Measurements from ENCODE around the gene GRK7. TPM values are rescaled to one million over a fixed set of nuclear protein-coding genes. Genes with fewer than 3 reads are reported as not detected.

GRK7 gene
- total RNA-seq, 2 donors from 2014 or later = 0.12 TPM; not detected in 1

DNA sequence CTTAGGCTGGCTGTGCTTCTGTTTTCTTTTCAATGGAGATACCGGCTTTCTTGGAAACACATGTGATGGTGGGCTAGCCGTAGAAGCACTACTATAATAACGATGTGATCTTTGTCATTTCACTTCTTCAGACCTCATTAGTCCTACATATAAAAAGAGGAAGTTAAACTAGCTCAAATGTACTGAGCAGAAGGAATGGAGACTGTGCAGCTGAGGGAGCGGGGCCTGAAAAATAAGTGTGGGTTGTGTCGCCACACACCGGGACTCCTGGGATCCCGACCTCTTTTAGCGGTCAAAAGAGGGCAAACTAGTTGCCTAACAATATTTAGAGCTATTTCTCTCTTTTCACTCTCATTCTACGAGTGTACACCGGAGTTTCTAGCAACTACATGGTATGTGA is 26.1 kb upstream of the GRK7 start:
- H3K27me3 ChIP-seq = no peaks in the 10 kb centered on the region
- H3K9me3 ChIP-seq = no peaks in the 10 kb centered on the region
- H3K36me3 ChIP-seq = no peaks in the 10 kb centered on the region
- H3K4me1 ChIP-seq = peaks cover 0 to 24% of the 10 kb centered on the region in 2 donors
- TF ChIP-seq, protein P1, sequence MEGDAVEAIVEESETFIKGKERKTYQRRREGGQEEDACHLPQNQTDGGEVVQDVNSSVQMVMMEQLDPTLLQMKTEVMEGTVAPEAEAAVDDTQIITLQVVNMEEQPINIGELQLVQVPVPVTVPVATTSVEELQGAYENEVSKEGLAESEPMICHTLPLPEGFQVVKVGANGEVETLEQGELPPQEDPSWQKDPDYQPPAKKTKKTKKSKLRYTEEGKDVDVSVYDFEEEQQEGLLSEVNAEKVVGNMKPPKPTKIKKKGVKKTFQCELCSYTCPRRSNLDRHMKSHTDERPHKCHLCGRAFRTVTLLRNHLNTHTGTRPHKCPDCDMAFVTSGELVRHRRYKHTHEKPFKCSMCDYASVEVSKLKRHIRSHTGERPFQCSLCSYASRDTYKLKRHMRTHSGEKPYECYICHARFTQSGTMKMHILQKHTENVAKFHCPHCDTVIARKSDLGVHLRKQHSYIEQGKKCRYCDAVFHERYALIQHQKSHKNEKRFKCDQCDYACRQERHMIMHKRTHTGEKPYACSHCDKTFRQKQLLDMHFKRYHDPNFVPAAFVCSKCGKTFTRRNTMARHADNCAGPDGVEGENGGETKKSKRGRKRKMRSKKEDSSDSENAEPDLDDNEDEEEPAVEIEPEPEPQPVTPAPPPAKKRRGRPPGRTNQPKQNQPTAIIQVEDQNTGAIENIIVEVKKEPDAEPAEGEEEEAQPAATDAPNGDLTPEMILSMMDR (IDR thresholded peaks at IDR 0.05) = no peak
- H3K4me3 ChIP-seq = no peak overlapping the region
- no peak overlapping the region for H3K27ac ChIP-seq
- DNase-seq (ENCODE audit: low spot score) = no peak

DNA sequence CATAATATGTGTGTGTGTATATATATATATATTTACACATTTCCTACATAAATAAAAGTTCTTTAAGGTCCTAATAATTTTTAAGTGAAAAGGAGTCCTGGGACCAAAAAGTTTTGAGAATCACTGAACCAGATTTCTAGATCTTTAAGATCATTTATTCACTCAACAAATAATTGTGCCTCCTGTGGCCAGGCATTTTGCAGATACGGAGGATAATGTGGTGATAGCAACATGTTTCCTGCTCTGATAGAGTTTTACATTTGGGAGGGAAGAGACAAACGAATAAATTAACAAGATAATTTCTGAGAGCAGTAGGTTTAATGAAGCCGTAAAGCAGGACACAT is 25.6 kb upstream of the GRK7 start:
- DNase-seq (ENCODE audit: low spot score) = no peak
- TF ChIP-seq, protein P1 (IDR thresholded peaks at IDR 0.05) = no peak
- no peaks in the 10 kb centered on the region for H3K9me3 ChIP-seq
- peak overlapping the region; percentile 93 to 94 for H3K4me3 ChIP-seq
- H3K27me3 ChIP-seq = no peaks in the 10 kb centered on the region
- H3K36me3 ChIP-seq = no peaks in the 10 kb centered on the region
- H3K4me1 ChIP-seq = peaks cover 0 to 26% of the 10 kb centered on the region in 2 donors
- H3K27ac ChIP-seq = peak overlapping the region; percentile 94 to 99

DNA sequence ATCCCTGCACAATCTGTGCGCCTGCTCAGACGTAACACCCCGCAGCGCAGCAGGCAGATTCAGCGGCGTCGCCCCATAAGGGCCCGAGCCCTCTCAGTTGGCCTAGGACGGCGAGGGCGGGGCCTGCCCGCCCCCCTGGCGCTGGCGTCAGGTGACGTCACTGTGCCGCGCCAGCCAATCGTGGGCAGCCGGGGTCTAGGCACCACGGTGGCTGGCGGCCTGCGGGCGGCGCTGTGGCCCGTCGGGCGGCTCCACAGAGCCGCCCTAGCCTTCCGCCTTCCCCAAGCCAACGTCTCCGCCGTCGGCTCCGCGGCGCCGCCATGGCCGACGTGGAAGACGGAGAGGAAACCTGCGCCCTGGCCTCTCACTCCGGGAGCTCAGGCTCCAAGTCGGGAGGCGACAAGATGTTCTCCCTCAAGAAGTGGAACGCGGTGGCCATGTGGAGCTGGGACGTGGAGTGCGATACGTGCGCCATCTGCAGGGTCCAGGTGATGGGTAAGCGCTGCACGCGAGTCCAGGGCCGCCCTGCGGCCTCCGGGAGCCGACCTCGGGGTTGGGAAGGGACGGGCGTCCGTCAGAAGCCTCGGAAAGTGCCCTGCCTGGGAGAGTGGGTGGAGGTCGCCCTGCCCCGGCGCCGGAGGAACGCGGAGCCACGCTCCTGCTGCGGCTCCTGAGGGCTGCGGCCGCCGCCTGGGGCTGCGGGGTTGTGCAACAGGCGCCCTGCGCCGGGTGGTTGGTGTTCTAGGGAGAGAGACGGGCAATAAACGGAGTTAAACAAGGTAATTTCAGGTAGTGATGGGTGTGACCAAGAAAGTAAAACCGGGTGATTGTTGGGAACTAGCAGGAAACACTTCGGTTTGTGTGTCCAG is 25.0 kb upstream of the GRK7 start, which contains the start of gene RNF7:
RNF7 (plus strand) TSS at position 277 of the 869 bp plus-strand sequence; CDS start at position 321, 44 bp downstream.
- Histone ChIP-seq H3K9me3 (no peaks in the 10 kb centered on the region), H3K4me3 (peak within 1 kb of the TSS; percentile 93 to 94), H3K27ac (peak within 1 kb of the TSS; percentile 94 to 99), H3K36me3 (peaks cover 4% of the 10 kb centered on the region), H3K4me1 (peaks cover 0 to 32% of the 10 kb centered on the region in 2 donors), H3K27me3 (no peaks in the 10 kb centered on the region)
- TF ChIP-seq, protein P1 (IDR thresholded peaks at IDR 0.05) = peak; percentile 78 to 96
- DNase-seq (ENCODE audit: low spot score) = peak; percentile 95

DNA sequence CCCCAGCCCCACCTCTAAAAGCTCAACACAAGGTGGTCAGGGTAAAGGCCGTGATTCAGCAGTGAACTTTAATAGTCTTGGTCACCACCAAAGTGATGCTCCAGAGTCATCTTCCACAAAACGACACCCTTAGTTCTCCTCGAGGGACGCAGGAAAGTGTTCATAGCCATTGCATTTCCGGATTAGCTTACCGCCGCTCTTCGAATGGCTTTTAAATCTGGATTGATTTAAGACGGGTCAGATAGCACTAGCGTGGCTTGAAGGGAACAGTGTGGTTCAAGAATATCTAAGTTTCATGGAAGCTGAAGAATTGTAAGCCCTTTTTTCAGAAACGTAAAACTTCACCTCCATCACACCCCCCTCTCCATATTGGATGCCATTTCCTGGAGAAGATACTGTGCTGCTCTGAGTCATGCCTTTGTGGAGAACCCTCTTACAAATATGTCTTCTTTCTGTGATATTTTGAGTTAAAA is 24.3 kb upstream of the GRK7 start:
- TF ChIP-seq, protein P1 (IDR thresholded peaks at IDR 0.05) = no peak
- no peaks in the 10 kb centered on the region for H3K27me3 ChIP-seq
- peaks cover 4% of the 10 kb centered on the region for H3K36me3 ChIP-seq
- peaks cover 0 to 37% of the 10 kb centered on the region in 2 donors for H3K4me1 ChIP-seq
- no peaks in the 10 kb centered on the region for H3K9me3 ChIP-seq
- no peak for DNase-seq (ENCODE audit: low spot score)
- H3K4me3 ChIP-seq = peak overlapping the region; percentile 93 to 94
- peak overlapping the region; percentile 94 to 99 for H3K27ac ChIP-seq

DNA sequence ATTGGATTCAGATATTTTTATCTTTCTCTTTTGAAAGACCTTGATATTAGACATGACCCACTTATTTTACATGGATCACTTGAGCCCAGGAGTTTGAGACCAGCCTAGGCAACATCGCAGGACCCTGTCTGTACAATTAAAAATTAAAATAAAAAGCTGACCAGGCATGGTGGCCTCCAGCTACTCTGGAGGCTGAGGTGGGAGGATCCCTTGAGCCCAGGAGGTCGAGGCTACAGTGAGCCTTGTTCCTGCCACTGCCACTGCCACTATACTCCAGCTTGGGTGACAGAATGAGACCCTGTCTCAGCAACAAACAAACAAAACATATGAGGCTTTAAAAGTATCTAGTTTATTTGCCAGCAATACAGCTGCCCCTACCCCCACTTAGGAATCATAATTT is 23.5 kb upstream of the GRK7 start:
- Histone ChIP-seq H3K4me3 (peak overlapping the region in 1 of 2 donors; percentile 94), H3K9me3 (no peaks in the 10 kb centered on the region), H3K27ac (peak overlapping the region; percentile 94 to 99), H3K36me3 (peaks cover 4% of the 10 kb centered on the region), H3K4me1 (peaks cover 0 to 44% of the 10 kb centered on the region in 2 donors), H3K27me3 (no peaks in the 10 kb centered on the region)
- TF ChIP-seq, protein P1 (IDR thresholded peaks at IDR 0.05) = no peak
- no peak for DNase-seq (ENCODE audit: low spot score)
